ENCODE data around the gene NDUFA5. TPM values are rescaled to one million over a fixed set of nuclear protein-coding genes. Genes with fewer than 3 reads are reported as not detected.

The NDUFA5 gene
- total RNA-seq, 1 donor from 2014 or later = 52.3 TPM

- H3K4me1 Mint-ChIP-seq (ENCODE audit: low read depth) = peaks cover 3% of the 10 kb centered on the region
- no peaks in the 10 kb centered on the region for H3K9me3 Mint-ChIP-seq (ENCODE audit: low read depth)
- H3K27me3 Mint-ChIP-seq (ENCODE audit: low read depth) = peaks cover 21% of the 10 kb centered on the region
- no peaks in the 10 kb centered on the region for H3K36me3 Mint-ChIP-seq (ENCODE audit: low read depth)
- no peak overlapping the region for H3K27ac Mint-ChIP-seq (ENCODE audit: unreplicated experiment)
- DNase-seq (ENCODE audit: low spot score) = no peak
- H3K4me3 Mint-ChIP-seq (ENCODE audit: unreplicated experiment) = no peak overlapping the region
- TF ChIP-seq CTCF (IDR thresholded peaks at IDR 0.05) = no peak
These were observed 23.5 kb upstream of the NDUFA5 start for GRCh38 chr7:123581162-123581459.

- no peaks in the 10 kb centered on the region for H3K36me3 Mint-ChIP-seq (ENCODE audit: low read depth)
- H3K27ac Mint-ChIP-seq (ENCODE audit: unreplicated experiment) = no peak overlapping the region
- TF ChIP-seq CTCF (IDR thresholded peaks at IDR 0.05) = peak; percentile 88
- no peak for DNase-seq (ENCODE audit: low spot score)
- no peaks in the 10 kb centered on the region for H3K9me3 Mint-ChIP-seq (ENCODE audit: low read depth)
- H3K4me1 Mint-ChIP-seq (ENCODE audit: low read depth) = peaks cover 3% of the 10 kb centered on the region
- H3K4me3 Mint-ChIP-seq (ENCODE audit: unreplicated experiment) = no peak overlapping the region
- H3K27me3 Mint-ChIP-seq (ENCODE audit: low read depth) = peaks cover 21% of the 10 kb centered on the region
These were observed 23.0 kb upstream of the NDUFA5 start for GRCh38 chr7:123580406-123581161.

GRCh38 chr7:123579416-123579815 is 21.8 kb upstream of the NDUFA5 start:
- DNase-seq (ENCODE audit: low spot score) = no peak
- Mint-ChIP-seq H3K27me3 (ENCODE audit: low read depth) (peaks cover 21% of the 10 kb centered on the region), H3K27ac (ENCODE audit: unreplicated experiment) (no peak overlapping the region), H3K36me3 (ENCODE audit: low read depth) (no peaks in the 10 kb centered on the region), H3K4me3 (ENCODE audit: unreplicated experiment) (no peak overlapping the region), H3K9me3 (ENCODE audit: low read depth) (no peaks in the 10 kb centered on the region), H3K4me1 (ENCODE audit: low read depth) (peaks cover 3% of the 10 kb centered on the region)
- no peak for TF ChIP-seq CTCF (IDR thresholded peaks at IDR 0.05)

- Mint-ChIP-seq H3K4me1 (ENCODE audit: low read depth) (no peaks in the 10 kb centered on the region), H3K4me3 (ENCODE audit: unreplicated experiment) (no peak overlapping the region), H3K9me3 (ENCODE audit: low read depth) (no peaks in the 10 kb centered on the region), H3K36me3 (ENCODE audit: low read depth) (no peaks in the 10 kb centered on the region), H3K27ac (ENCODE audit: unreplicated experiment) (no peak overlapping the region), H3K27me3 (ENCODE audit: low read depth) (peaks cover 9% of the 10 kb centered on the region)
- no peak for DNase-seq (ENCODE audit: low spot score)
- TF ChIP-seq CTCF (IDR thresholded peaks at IDR 0.05) = no peak
These were observed 16.4 kb upstream of the NDUFA5 start for GRCh38 chr7:123573896-123574467.

GRCh38 chr7:123573341-123573740 is 15.7 kb upstream of the NDUFA5 start:
- Mint-ChIP-seq H3K4me3 (ENCODE audit: unreplicated experiment) (no peak overlapping the region), H3K27me3 (ENCODE audit: low read depth) (peaks cover 7% of the 10 kb centered on the region), H3K9me3 (ENCODE audit: low read depth) (no peaks in the 10 kb centered on the region), H3K4me1 (ENCODE audit: low read depth) (no peaks in the 10 kb centered on the region), H3K27ac (ENCODE audit: unreplicated experiment) (no peak overlapping the region), H3K36me3 (ENCODE audit: low read depth) (no peaks in the 10 kb centered on the region)
- DNase-seq (ENCODE audit: low spot score) = no peak
- no peak for TF ChIP-seq CTCF (IDR thresholded peaks at IDR 0.05)

Data from chondrocyte (in vitro differentiated cells).